Amniotic epithelial cell (primary cell): ENCODE results near the gene SEC16B.

ENCODE experiments used
- DNase-seq: peaks from one replicate; pipeline ENCODE4 v3.0.0-alpha.2; 2010; ENCODE audit warnings: low read depth

SEC16B gene

DNA sequence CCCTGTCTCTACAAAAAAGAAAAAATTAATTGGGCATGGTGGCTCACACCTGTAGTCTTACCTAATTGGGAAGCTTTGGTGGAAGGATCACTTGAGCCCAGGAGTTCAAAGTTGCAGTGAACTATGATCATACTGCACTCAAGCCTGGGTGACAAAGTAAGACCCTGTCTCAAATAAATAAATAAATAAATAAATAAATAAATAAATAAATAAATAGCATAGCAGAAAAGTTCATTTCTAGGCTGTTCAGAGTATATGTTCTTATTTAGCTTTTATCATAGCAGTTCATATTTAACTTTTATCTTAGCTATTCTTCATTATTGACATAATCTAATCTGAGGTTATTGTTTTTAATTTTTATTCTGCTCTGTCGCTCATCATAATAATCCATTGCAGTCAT is 8.7 kb upstream of the SEC16B start:
- no peak for DNase-seq

- DNase-seq, result no peak
These were observed 7.3 kb upstream of the SEC16B start for GRCh38 chr1:177977141-177977540.

- DNase-seq, result no peak
These were observed 6.7 kb upstream of the SEC16B start for GRCh38 chr1:177976596-177976995.

DNA sequence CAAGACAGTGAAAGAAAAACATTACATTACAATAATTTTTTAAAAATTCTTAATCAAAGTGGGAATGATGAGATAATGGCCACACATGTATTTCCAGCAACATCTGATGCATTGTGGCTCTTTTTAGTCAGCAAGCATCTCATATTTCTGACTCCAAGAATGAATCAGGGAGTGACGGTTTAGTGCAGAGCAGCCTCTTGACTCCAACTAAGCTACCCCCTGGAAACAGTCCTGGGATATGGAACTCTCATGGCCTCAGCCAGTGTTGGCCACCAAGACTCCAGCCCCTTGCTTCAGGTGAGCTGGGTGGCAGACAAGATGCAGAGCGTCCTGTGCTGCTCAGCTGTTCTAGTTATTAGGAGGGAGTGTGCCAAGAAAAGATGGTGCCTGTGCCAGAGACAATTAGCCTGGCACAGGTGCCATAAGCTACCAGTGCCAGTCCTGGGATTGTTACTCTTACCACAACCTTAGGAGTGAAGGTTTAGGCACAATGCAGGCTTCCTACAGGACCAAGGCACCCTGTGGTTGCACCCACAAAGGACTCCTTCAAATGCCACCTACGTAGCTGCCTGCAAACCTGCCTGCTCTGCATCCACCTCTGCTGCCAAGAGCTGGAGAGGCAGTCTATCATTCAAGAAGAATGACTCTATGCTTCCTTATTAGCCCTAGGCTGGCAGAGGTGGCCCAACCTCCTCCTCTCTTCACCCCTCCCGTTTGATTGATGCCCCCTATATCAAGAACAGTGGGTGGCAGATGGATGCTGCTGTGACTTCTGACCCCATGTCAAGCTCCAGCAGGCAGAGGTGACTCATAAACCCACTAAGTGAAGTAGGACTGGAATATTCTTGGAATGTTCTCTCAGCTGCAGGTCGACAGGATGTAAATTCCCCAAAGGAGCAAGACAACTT is 6.0 kb upstream of the SEC16B start:
- peak; percentile 59 for DNase-seq

DNA sequence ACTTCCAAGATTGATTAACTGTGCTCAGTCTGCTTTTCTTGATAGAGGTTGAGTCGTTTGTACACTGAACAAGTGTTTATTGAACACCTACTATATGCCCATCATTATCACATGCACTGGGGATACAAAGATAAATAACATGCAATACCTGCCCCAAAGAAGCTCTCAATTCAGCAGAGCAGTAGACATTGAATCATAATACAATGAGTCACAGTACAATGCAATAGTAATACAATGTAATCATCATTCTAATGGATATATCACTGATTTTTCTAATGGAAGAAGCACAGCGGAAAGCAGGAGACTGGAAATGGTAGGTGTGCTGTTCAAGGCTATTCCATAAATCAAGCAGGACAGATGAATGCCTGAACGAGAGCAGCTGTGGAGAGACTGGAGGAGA is 3.7 kb upstream of the SEC16B start:
- DNase-seq, result no peak

DNA sequence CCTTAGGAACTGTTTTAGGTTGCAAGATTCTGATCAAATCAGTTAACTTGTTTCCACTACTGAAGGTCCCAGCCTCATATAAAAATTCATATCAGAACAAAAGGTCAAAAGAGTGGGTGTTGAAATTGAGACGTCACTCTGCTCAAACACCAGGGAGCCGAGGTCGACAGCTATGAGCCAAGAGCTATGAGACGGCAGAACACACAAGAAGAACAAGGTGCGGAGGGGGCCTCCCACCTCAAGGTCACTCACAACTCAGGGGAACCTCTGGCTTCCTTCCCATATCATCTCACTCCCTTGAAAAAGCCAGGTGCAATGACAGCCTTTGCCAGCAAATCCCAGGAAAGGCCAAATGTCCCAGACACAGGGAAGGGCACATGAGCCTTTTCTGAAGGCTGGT is 749 bp downstream of the SEC16B start:
- no peak for DNase-seq

GRCh38 chr1:177966199-177966598 is 3.7 kb downstream of the SEC16B start:
- DNase-seq, result no peak

DNA sequence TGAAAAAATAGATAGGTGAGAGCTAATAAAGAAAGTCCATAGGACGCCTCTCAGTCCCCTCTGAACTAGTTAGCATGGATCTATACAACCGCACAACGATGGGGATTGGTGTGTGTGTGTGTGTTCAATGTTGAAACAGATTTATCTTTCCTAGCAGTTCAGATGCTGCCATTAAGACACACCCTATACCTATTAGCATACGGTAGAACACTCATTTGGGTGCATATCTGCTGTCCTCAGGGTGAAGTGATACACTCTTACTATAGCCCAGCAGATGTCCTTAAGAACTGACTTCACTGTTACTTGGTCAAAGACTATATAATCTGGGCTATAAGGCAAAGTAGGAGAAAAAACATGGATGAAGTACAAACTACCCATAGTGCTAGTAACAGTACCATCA is 4.6 kb downstream of the SEC16B start:
- no peak for DNase-seq

GRCh38 chr1:177964336-177964735 is 5.5 kb downstream of the SEC16B start:
- no peak for DNase-seq

DNA sequence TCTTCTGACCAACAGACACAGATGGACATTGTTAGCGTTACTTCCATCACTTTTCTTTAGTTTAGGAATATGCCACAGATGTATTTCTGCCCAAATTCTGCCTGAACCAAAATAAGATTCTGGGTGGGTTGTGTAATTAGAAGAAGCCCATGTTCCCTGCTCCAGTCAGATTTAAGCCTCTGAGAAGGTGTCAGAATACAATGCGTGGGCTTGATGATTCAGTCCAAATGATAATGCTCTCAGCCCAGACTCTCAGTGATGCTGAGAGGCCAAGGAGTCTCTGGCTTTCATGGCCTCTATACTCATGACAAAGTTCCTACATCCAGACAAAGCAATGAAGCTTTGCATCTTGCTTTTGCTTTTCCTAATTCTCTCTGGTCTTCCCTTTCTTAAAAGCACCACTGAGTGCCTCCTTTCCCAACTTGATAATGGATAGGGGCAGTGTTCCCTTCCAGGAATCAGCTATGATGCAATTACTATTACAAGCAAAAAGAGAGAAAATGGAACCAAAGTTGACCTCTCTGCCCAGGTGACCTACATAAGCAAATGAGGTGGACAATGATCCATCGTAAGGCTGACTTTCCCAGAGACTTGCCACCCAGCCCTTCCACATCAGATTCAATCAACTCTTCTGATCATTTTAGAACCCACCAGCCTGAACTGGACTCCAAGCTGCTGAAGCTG is 8.8 kb downstream of the SEC16B start:
- no peak for DNase-seq

GRCh38 chr1:177959811-177960515 is 9.9 kb downstream of the SEC16B start:
- peak; percentile 40 for DNase-seq

DNA sequence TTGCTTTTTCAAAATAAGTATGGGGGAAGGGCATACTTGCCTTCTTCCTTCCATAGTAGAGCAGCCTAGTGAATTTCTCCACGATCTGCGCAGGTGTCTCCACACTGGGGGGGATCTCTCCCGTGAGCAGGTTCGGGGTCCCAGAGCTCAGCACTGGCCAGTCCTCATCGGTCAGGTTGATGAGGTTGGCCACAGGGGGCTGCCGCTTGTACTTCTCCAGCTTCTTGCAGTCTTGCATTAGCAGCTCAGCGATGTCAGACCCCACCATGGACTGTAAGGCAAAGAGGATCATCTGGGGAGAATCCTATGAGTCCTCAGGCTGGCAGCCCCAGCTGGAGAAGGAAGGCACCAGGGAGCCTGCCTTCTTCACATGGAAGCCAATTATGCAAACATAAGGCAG is 11.8 kb downstream of the SEC16B start:
- DNase-seq, result no peak

DNA sequence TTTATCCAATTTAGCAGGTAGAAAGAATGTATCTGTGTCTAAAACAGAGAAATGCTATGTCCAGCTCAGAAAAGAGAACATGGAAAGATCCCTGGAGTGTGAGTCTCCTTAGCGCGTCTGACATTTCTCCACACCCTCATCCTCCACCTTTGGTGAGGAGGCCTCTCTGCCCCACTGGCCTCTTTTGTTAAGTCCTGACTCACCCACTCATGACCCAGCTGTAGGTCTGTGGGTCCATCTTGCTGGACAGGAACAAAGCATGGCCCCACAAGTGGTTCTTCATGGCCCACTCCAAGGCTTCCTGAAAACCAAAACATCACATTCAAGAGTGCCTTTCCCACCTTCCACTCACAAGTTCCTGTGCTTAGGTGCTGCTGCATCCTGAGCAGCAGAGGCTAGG is 15.8 kb downstream of the SEC16B start:
- DNase-seq, result no peak

- no peak for DNase-seq
These were observed 16.3 kb downstream of the SEC16B start for GRCh38 chr1:177953549-177953948.

DNA sequence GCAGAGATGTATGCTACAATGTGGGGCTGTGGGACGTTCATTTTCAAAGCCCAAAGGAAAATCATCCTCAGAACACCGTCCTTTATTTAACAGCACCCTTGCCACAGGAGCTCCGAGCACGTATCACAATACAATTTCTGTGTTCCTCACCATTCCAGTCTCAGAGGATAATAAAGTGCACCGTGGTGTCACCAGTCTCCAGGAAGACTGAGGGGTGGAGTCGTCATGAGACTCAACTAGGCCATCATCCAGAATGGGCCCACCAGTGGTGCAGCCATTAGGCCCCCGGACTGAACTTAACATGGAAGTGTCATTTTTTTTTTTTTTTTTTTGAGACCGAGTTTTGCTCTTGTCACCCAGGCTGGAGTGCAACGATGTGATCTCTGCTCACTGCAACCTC is 17.2 kb downstream of the SEC16B start:
- no peak for DNase-seq

DNA sequence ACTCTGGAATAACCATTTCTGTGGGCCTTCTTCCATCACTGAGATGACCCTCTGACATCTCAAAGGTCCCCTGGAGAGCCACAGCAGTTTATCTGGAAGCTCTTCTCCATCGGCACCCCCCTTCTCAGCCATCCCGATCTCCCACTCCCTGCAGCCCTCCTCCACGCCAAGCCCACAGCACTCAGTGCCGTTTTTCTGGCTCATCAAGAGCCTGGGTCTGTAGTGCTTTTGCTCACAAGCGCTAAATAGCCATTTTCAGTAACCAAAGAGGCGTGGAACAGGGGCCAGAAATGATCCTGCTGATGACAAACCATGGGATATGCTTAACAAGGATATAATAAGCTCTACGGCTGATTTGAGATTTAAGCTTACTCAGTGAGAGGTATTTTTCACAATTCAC is 17.6 kb downstream of the SEC16B start:
- DNase-seq, result no peak

DNA sequence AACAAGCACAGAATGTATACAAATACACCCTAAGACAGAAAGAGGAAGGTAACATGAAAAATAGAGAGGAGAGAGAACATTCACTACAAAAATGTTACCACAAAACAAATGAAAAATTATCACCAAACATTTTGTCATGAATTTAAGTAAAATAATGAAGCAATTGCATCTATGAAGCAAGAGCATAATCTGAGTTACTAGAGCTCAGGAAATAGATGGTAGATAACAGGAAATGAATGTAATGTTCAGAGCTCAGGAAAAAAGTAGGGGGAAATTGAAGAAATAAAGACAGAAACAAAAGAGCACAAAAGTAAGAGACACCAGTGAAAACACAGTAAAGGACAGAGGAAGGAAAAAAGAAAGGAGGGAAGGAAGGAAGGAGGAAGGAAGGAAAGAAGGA is 19.4 kb downstream of the SEC16B start:
- DNase-seq, result peak; percentile 52

- peak; percentile 59 for DNase-seq
These were observed 21.4 kb downstream of the SEC16B start for GRCh38 chr1:177948336-177948972.

GRCh38 chr1:177947623-177948022 is 22.2 kb downstream of the SEC16B start:
- no peak for DNase-seq

GRCh38 chr1:177945943-177946650 is 23.8 kb downstream of the SEC16B start:
- DNase-seq, result peak; percentile 38

- DNase-seq, result no peak
These were observed 25.6 kb downstream of the SEC16B start for GRCh38 chr1:177944016-177944949.
